ENCODE data around the gene EYA4.

EYA4 gene

DNA sequence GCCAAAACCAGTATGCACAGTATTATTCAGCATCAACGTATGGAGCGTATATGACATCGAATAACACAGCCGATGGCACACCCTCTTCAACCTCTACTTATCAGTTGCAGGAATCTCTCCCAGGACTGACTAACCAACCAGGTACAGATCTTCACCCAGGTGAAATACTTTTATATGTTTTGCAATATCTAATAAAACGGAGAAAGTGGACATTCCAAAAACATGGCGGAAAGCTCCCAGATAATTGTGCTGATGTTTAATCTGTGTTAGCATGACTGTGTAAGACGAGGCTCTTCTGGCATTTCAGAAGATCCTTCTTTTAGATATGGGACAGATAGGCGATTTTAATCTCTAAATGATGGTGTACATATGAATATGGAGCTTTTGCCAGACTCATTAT, 227.4 kb downstream of the EYA4 start:
- Histone ChIP-seq H3K4me3 (ENCODE audit: low read length) (no peak overlapping the region), H3K36me3 (ENCODE audit: insufficient read depth, low read depth, low read length) (no peaks in the 10 kb centered on the region), H3K27ac (ENCODE audit: low read length) (no peak overlapping the region), H3K9me3 (ENCODE audit: insufficient read depth, low read depth, low read length) (no peaks in the 10 kb centered on the region), H3K4me1 (ENCODE audit: insufficient read depth, low read length) (no peaks in the 10 kb centered on the region), H3K27me3 (ENCODE audit: insufficient read depth, low read length) (no peaks in the 10 kb centered on the region), H3K9ac (ENCODE audit: low read depth, low read length) (no peak overlapping the region)

- Histone ChIP-seq H3K9me3 (ENCODE audit: insufficient read depth, low read depth, low read length) (no peaks in the 10 kb centered on the region), H3K27me3 (ENCODE audit: insufficient read depth, low read length) (no peaks in the 10 kb centered on the region), H3K27ac (ENCODE audit: low read length) (no peak overlapping the region), H3K9ac (ENCODE audit: low read depth, low read length) (no peak overlapping the region), H3K36me3 (ENCODE audit: insufficient read depth, low read depth, low read length) (no peaks in the 10 kb centered on the region), H3K4me1 (ENCODE audit: insufficient read depth, low read length) (no peaks in the 10 kb centered on the region), H3K4me3 (ENCODE audit: low read length) (no peak overlapping the region)
Observed at GRCh38 chr6:133474516-133474915, 233.4 kb downstream of the EYA4 start.

DNA sequence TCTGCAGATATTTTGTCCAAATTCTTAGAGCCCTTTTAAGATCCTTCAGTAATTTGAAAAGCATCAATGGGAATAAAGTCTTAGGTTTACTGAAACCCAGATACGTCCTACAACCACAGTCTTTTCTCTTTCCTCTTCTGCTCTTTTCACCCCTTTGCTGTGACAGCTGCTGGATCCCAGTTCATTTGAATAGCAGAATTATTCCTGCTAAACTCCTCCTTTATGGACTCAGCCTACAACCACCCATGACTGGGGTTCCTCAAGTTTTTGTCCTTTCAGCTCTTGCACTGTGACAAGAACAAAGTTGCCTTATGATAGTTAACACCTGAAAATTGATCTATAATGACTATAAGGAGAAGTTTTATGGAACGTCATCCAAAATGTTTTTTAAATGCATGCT, 237.5 kb downstream of the EYA4 start:
- Histone ChIP-seq H3K9ac (ENCODE audit: low read depth, low read length) (no peak overlapping the region), H3K4me1 (ENCODE audit: insufficient read depth, low read length) (no peaks in the 10 kb centered on the region), H3K36me3 (ENCODE audit: insufficient read depth, low read depth, low read length) (no peaks in the 10 kb centered on the region), H3K27ac (ENCODE audit: low read length) (no peak overlapping the region), H3K27me3 (ENCODE audit: insufficient read depth, low read length) (no peaks in the 10 kb centered on the region), H3K9me3 (ENCODE audit: insufficient read depth, low read depth, low read length) (no peaks in the 10 kb centered on the region), H3K4me3 (ENCODE audit: low read length) (no peak overlapping the region)

DNA sequence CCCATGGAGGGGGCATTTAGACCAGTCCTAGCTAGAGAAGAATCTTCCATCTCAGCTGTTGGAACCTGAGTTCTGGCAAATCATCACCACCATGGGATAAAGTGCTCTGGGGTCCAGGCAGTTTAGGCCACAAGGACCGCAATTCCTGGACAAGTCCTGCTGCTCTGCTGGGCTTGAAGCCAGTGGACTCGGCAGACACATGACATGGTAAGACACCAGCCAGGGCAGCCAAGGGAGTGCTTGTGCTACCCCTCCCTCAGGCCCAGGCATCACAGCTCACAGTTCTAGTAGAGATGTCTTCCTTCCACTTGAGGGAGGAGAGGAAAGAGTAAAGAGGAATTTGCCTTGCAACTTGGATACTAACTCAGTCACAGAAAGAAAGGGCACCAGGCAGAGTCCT, 246.0 kb downstream of the EYA4 start:
- Histone ChIP-seq H3K4me1 (ENCODE audit: insufficient read depth, low read length) (no peaks in the 10 kb centered on the region), H3K4me3 (ENCODE audit: low read length) (no peak overlapping the region), H3K9ac (ENCODE audit: low read depth, low read length) (no peak overlapping the region), H3K9me3 (ENCODE audit: insufficient read depth, low read depth, low read length) (no peaks in the 10 kb centered on the region), H3K27ac (ENCODE audit: low read length) (no peak overlapping the region), H3K27me3 (ENCODE audit: insufficient read depth, low read length) (no peaks in the 10 kb centered on the region), H3K36me3 (ENCODE audit: insufficient read depth, low read depth, low read length) (no peaks in the 10 kb centered on the region)

DNA sequence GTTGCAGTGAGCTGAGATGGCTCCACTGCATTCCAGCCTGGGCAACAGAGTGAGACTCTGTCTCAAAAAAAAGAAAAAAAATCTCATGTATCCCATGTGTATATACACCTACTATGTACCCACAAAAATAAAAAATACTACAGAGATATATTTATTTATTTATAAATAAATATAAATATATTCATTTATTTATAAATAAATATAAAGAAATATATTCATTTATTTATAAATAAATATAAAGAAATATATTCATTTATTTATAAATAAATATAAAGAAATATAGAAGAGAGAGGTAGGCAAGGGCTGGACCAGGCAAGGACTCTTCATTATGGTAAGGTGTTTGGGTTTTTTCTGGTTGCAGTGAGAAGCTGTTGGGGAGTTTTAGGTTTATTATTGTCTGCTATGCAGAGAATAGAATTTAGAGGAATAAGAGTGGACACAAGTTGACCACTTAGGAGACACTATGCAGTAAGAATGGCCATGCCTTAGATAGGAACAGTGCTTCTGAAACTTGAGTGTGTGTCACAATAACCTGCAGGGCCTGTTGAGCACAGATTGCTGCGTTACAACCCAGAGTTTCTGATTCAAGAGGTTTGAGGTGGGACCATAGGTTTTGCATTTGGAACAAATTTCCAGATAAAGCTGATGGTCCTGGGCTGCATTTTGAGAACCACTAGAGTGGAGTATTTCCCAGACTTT, 254.2 kb downstream of the EYA4 start:
- Histone ChIP-seq H3K9ac (ENCODE audit: low read depth, low read length) (no peak overlapping the region), H3K27me3 (ENCODE audit: insufficient read depth, low read length) (no peaks in the 10 kb centered on the region), H3K4me1 (ENCODE audit: insufficient read depth, low read length) (no peaks in the 10 kb centered on the region), H3K9me3 (ENCODE audit: insufficient read depth, low read depth, low read length) (no peaks in the 10 kb centered on the region), H3K36me3 (ENCODE audit: insufficient read depth, low read depth, low read length) (no peaks in the 10 kb centered on the region), H3K4me3 (ENCODE audit: low read length) (no peak overlapping the region), H3K27ac (ENCODE audit: low read length) (no peak overlapping the region)

DNA sequence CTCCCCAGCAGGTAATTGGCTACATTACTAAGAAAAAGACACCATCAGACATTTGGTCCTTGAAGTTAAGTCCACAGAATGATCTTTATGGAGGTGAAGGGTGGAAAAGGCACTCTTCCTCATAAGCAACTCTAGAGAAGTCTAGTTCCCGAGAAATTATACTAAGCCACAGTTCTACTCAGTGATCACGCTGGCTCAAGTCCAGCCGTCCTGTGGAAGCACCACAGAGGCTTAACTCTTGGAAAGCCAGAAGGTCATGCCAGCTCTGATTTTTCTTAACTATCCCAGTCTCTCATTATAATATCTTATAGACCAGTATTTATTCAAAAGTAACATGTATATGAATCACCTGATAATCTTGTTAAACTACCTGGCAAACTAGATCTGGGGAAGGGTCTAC, 258.5 kb downstream of the EYA4 start:
- Histone ChIP-seq H3K4me3 (ENCODE audit: low read length) (no peak overlapping the region), H3K27ac (ENCODE audit: low read length) (no peak overlapping the region), H3K27me3 (ENCODE audit: insufficient read depth, low read length) (no peaks in the 10 kb centered on the region), H3K4me1 (ENCODE audit: insufficient read depth, low read length) (no peaks in the 10 kb centered on the region), H3K9ac (ENCODE audit: low read depth, low read length) (no peak overlapping the region), H3K9me3 (ENCODE audit: insufficient read depth, low read depth, low read length) (no peaks in the 10 kb centered on the region), H3K36me3 (ENCODE audit: insufficient read depth, low read depth, low read length) (no peaks in the 10 kb centered on the region)

DNA sequence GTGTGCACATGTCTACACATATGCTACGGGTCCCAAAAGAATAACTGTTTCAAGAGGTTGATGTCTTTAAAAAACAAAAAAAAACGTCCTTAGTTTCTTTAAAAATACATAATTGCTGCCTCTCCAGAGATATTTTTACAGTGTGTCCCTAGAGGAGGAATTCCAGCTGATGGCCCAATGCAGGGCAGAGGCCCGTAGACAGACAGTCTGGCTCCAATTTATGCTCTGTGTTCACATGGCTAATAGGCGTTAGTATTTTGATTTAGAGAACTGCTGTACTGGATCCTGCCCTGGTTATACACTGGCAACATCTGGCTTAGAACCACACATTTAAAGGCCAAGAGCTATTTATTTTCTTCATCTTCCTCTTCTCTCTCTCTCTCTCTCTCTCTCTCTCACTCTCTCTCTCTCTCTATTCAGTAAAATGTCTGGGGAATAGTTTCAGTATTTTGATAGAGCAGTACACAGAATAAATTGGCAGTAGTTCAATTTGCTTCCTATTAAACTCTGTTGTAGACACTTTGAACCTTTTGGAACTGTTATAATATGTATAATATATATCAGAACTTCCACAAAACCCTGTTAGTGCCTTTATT, 260.6 kb downstream of the EYA4 start:
- no peak overlapping the region for H3K9ac ChIP-seq (ENCODE audit: low read depth, low read length)
- H3K27ac ChIP-seq (ENCODE audit: low read length), result no peak overlapping the region
- no peak overlapping the region for H3K4me3 ChIP-seq (ENCODE audit: low read length)
- H3K4me1 ChIP-seq (ENCODE audit: insufficient read depth, low read length), result no peaks in the 10 kb centered on the region
- H3K9me3 ChIP-seq (ENCODE audit: insufficient read depth, low read depth, low read length), result no peaks in the 10 kb centered on the region
- H3K27me3 ChIP-seq (ENCODE audit: insufficient read depth, low read length), result no peaks in the 10 kb centered on the region
- no peaks in the 10 kb centered on the region for H3K36me3 ChIP-seq (ENCODE audit: insufficient read depth, low read depth, low read length)

- Histone ChIP-seq H3K27me3 (ENCODE audit: insufficient read depth, low read length) (no peaks in the 10 kb centered on the region), H3K9ac (ENCODE audit: low read depth, low read length) (no peak overlapping the region), H3K36me3 (ENCODE audit: insufficient read depth, low read depth, low read length) (no peaks in the 10 kb centered on the region), H3K4me1 (ENCODE audit: insufficient read depth, low read length) (no peaks in the 10 kb centered on the region), H3K9me3 (ENCODE audit: insufficient read depth, low read depth, low read length) (no peaks in the 10 kb centered on the region), H3K4me3 (ENCODE audit: low read length) (no peak overlapping the region), H3K27ac (ENCODE audit: low read length) (no peak overlapping the region)
Observed at GRCh38 chr6:133502441-133503335, 261.5 kb downstream of the EYA4 start.

GRCh38 chr6:133503336-133503729, 262.2 kb downstream of the EYA4 start:
- no peaks in the 10 kb centered on the region for H3K27me3 ChIP-seq (ENCODE audit: insufficient read depth, low read length)
- no peak overlapping the region for H3K4me3 ChIP-seq (ENCODE audit: low read length)
- no peaks in the 10 kb centered on the region for H3K36me3 ChIP-seq (ENCODE audit: insufficient read depth, low read depth, low read length)
- H3K27ac ChIP-seq (ENCODE audit: low read length), result no peak overlapping the region
- no peaks in the 10 kb centered on the region for H3K9me3 ChIP-seq (ENCODE audit: insufficient read depth, low read depth, low read length)
- H3K9ac ChIP-seq (ENCODE audit: low read depth, low read length), result no peak overlapping the region
- H3K4me1 ChIP-seq (ENCODE audit: insufficient read depth, low read length), result no peaks in the 10 kb centered on the region

GRCh38 chr6:133504158-133504557, 263.0 kb downstream of the EYA4 start:
- H3K4me3 ChIP-seq (ENCODE audit: low read length), result no peak overlapping the region
- no peak overlapping the region for H3K9ac ChIP-seq (ENCODE audit: low read depth, low read length)
- no peaks in the 10 kb centered on the region for H3K27me3 ChIP-seq (ENCODE audit: insufficient read depth, low read length)
- H3K9me3 ChIP-seq (ENCODE audit: insufficient read depth, low read depth, low read length), result no peaks in the 10 kb centered on the region
- no peak overlapping the region for H3K27ac ChIP-seq (ENCODE audit: low read length)
- H3K4me1 ChIP-seq (ENCODE audit: insufficient read depth, low read length), result no peaks in the 10 kb centered on the region
- H3K36me3 ChIP-seq (ENCODE audit: insufficient read depth, low read depth, low read length), result no peaks in the 10 kb centered on the region

DNA sequence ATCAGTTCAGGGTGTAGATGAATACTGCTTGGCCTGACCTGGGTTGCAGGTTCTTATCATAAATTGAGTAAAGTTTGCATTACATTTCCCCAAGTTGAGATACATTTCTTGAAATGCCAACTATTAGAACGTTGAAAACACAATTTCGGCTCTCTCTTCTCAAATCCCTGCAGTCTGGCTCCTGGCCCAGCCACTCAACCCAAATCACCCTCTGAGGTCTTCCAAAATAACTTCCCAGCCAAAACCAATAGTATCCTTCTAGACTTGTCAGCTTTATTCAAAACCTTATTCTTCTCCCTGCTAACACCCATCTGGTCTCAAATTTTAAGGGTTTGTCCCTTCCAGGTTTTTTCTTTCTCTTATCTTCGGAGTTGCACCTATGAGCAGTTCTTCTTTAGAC, 263.6 kb downstream of the EYA4 start:
- no peaks in the 10 kb centered on the region for H3K36me3 ChIP-seq (ENCODE audit: insufficient read depth, low read depth, low read length)
- H3K4me1 ChIP-seq (ENCODE audit: insufficient read depth, low read length), result no peaks in the 10 kb centered on the region
- no peak overlapping the region for H3K9ac ChIP-seq (ENCODE audit: low read depth, low read length)
- H3K4me3 ChIP-seq (ENCODE audit: low read length), result no peak overlapping the region
- no peak overlapping the region for H3K27ac ChIP-seq (ENCODE audit: low read length)
- H3K9me3 ChIP-seq (ENCODE audit: insufficient read depth, low read depth, low read length), result no peaks in the 10 kb centered on the region
- H3K27me3 ChIP-seq (ENCODE audit: insufficient read depth, low read length), result no peaks in the 10 kb centered on the region

DNA sequence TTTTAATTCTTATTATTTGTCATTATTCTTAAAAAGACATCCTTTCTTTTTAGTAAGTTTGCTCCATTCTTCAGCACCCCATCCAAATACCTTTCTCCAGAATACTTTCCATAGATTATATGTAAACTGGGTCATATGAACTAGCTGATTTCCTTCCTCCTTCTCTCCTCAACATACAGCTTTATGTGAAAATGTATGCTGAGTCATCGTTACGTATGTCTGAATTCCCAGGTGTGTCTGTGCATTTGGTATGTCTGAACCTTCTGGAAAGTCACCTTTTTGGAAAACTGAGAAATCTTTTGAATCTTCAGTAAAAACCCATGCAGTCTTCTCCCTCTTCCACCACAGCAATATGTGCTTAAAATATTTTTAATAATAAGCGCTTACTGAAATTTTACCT, 264.5 kb downstream of the EYA4 start:
- Histone ChIP-seq H3K4me3 (ENCODE audit: low read length) (no peak overlapping the region), H3K9ac (ENCODE audit: low read depth, low read length) (no peak overlapping the region), H3K27ac (ENCODE audit: low read length) (no peak overlapping the region), H3K4me1 (ENCODE audit: insufficient read depth, low read length) (no peaks in the 10 kb centered on the region), H3K27me3 (ENCODE audit: insufficient read depth, low read length) (no peaks in the 10 kb centered on the region), H3K9me3 (ENCODE audit: insufficient read depth, low read depth, low read length) (no peaks in the 10 kb centered on the region), H3K36me3 (ENCODE audit: insufficient read depth, low read depth, low read length) (no peaks in the 10 kb centered on the region)

All from iPS-20b (cell line).